Heart right ventricle (tissue), 16 donors: ENCODE results near the gene HDAC1. TPM values are rescaled to one million over a fixed set of nuclear protein-coding genes. Genes with fewer than 3 reads are reported as not detected.
A peak's percentile ranks its signal among the peaks of the same experiment; 100 is the strongest.

ENCODE experiments used
- ATAC-seq, 8 donors: fragments of 200-7000 bp; cut with Tn5 transposase; one replicate each; pipeline ENCODE4 v1.9.1; 2020; ENCODE audit warnings: mild to moderate bottlenecking in 8 of 8, moderate library complexity in 8 of 8, moderate number of reproducible peaks in 1 of 8
- DNase-seq, 2 donors: peaks; one replicate each; pipeline ENCODE4 v3.0.0-alpha.2; 2020
- H3K27ac ChIP-seq, 10 donors: fragments of 200-600 bp; sonication (generic) in 2 of 10; one replicate each; pipeline versions ENCODE4 v1.5.0 to v1.8.0; 2020 to 2022; ENCODE audit warnings: mild to moderate bottlenecking in 3 of 10
- H3K27me3 ChIP-seq, 7 donors: fragments of 200-600 bp; one replicate each; pipeline ENCODE4 v1.8.0; 2021 to 2022; ENCODE audit warnings: mild to moderate bottlenecking in 2 of 7
- H3K36me3 ChIP-seq, 9 donors: fragments of 200-600 bp; sonication (generic) in 1 of 9; one replicate each; pipeline versions ENCODE4 v1.5.0 to v1.8.0; 2020 to 2022; ENCODE audit warnings: mild to moderate bottlenecking in 2 of 9
- H3K4me1 ChIP-seq, 9 donors: fragments of 200-600 bp; sonication (generic) in 1 of 9; one replicate each; pipeline versions ENCODE4 v1.5.0 to v1.8.0; 2020 to 2022; ENCODE audit warnings: mild to moderate bottlenecking in 4 of 9
- H3K4me3 ChIP-seq, 10 donors: fragments of 200-600 bp; sonication (generic) in 2 of 10; one replicate each; pipeline versions ENCODE4 v1.5.0 to v1.8.0; 2020 to 2022; ENCODE audit warnings: mild to moderate bottlenecking in 7 of 10, moderate library complexity in 2 of 10
- H3K9me3 ChIP-seq, 11 donors: fragments of 200-600 bp in 10 of 11; sonication (generic) in 2 of 11; one replicate each; pipeline versions ENCODE4 v1.5.0 to v1.8.0; 2013 to 2022; ENCODE audit warnings: mild to moderate bottlenecking in 2 of 11, control low read depth in 1 of 11, moderate library complexity in 1 of 11
- CTCF ChIP-seq, 9 donors: fragments of 200-600 bp; sonication (generic) in 2 of 9; IDR thresholded peaks; one replicate each; pipeline versions ENCODE4 v1.5.0 to v1.8.0; 2021 to 2022; ENCODE audit warnings: antibody characterized with exemption in 9 of 9, mild to moderate bottlenecking in 5 of 9, moderate library complexity in 1 of 9
- WGBS, 2 donors: extraction: QIAGEN DNeasy Blood & Tissue Kit; methylation state at CpG; one replicate each; pipeline ENCODE4 v1.1.7; 2013; ENCODE audit warnings: inconsistent platforms in 1 of 2; 5-methylcytosine and 5-hydroxymethylcytosine counted together
- intact Hi-C, 10 donors: fragments of 100-400 bp; cut with DNase I; formaldehyde crosslinking; loops; one replicate each; pipeline versions ENCODE4 v1.11.1 to v1.14.2; 2022
- polyA plus RNA-seq, 2 donors: library from polyadenylated mRNA; stranded (reverse); fragments of 200-250 nt; gene quantifications; one replicate each; pipeline ENCODE4 v1.2.3, GENCODE V29; 2013
- total RNA-seq, 10 donors: library from RNA; stranded (reverse); fragmentation: NEBNext Ultra II Directional in 3 of 10; extraction: Animal tissue kit (Norgen Biotek cat#: 25700) in 3 of 10; gene quantifications; one replicate each; pipeline versions ENCODE4 v1.2.1 to v1.2.4, GENCODE V29; 2021 to 2023
- donor health status: Arrhythmogenic right ventricular cardiomyopathy.
- donor health status: ischemic (EF 13 %, LVEDD 7.1; RV severe dilation, severe dysfunction).
- donor health status: healthy with polysubstance abuse.
- donor health status: DM: no; HTN: yes; CAD: no.
- donor health status: DM: no; HTN: no; CAD: no.
- donor health status: ischemic (EF 25% LVEDD 6.9; RV normal size, moderate dysfunction).
- donor health status: ischemic (EF 25% LVEDD 5.7; RV mildly dilated, moderate dysfunction).
- donor health status: healthy.
- donor health status: DM: yes; HTN: yes; CAD: no.
- donor health status: Ischemic cardiomyopathy.
- donor health status: ischemic (EF 35%, LVEDD 5.7; RV mildly dilated, moderate dysfunction).
- donor health status: nonischemic (EF 11% LVEDD 7.7; RV severe dilation, severe dysfunction).
- donor health status: DM: yes; HTN: yes; CAD: no.
- donor health status: PGD.
- donor health status: ischemic (EF 29% LVEDD 5.4; RV normal size, mild dysfunction).
- donor health status: nonischemic (EF 23%, LVEDD 6.1; RV moderate dilation, normal function).

The HDAC1 gene
- total and polyA plus RNA-seq, 12 donors: 27.5 to 43.5 (median 33.0) TPM

DNA sequence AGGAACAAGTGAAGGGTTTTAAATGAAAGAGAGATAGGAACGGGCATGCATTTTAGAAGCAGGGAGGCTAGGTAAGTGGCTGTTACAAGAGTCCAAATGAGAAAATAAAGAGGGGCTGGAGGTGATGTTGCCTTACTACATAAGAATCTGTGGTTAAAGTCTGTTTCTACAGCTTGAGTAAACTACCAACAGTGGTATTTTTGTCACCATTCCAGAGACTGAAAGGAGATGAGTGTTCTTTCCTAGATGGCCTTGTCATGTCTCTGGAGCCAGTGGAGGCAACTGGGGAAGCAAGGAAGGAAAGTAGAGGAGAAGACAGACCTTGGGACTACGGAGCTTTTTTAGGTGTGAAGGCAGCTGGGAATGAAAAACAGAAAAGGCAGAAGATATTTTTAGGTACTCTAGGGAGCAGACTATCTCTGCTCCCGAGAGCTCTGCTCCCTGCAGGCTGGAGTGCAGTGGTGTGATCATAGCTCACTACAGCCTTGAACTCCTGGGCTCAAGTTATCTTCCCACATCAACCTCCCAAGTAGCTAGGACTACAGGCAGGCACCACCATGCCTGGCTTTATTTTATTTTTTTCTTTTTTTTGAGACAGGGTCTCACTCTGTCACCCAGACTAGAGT lies 12.2 kb downstream of the HDAC1 start:
- peaks cover 0 to 10% (median 0%) of the 10 kb centered on the region in 11 donors for H3K9me3 ChIP-seq
- intact Hi-C loops: no loop called here
- ATAC-seq: no peak
- no peak overlapping the region for H3K4me3 ChIP-seq
- DNase-seq: no peak
- no peaks in the 10 kb centered on the region for H3K27me3 ChIP-seq
- 53 to 67% methylated on average over 3 of the region's 3 CpGs for WGBS, 2 donors
- peaks cover 0 to 10% (median 0%) of the 10 kb centered on the region in 9 donors for H3K4me1 ChIP-seq
- H3K27ac ChIP-seq: peak overlapping the region in 2 of 10 donors; percentile 9 to 50
- no peak for TF ChIP-seq CTCF (IDR thresholded peaks at IDR 0.05)
- H3K36me3 ChIP-seq: peaks cover 0 to 62% (median 34%) of the 10 kb centered on the region in 9 donors

- no peak for TF ChIP-seq CTCF (IDR thresholded peaks at IDR 0.05)
- H3K27me3 ChIP-seq: no peaks in the 10 kb centered on the region
- no peak overlapping the region for H3K27ac ChIP-seq
- no peak for ATAC-seq
- WGBS, 2 donors: 97 to 100% methylated on average over 2 of the region's 2 CpGs
- peaks cover 0 to 10% (median 0%) of the 10 kb centered on the region in 9 donors for H3K4me1 ChIP-seq
- peaks cover 0 to 61% (median 34%) of the 10 kb centered on the region in 9 donors for H3K36me3 ChIP-seq
- H3K9me3 ChIP-seq: peaks cover 0 to 10% (median 0%) of the 10 kb centered on the region in 11 donors
- H3K4me3 ChIP-seq: no peak overlapping the region
- intact Hi-C loops: no loop called here
- DNase-seq: no peak
These were observed 13.4 kb downstream of the HDAC1 start for GRCh38 chr1:32305310-32305709.

- WGBS, 2 donors: 82 to 87% methylated on average over 2 of the region's 2 CpGs
- peaks cover 0 to 52% (median 34%) of the 10 kb centered on the region in 9 donors for H3K36me3 ChIP-seq
- DNase-seq (no peak), ATAC-seq (no peak)
- TF ChIP-seq CTCF (IDR thresholded peaks at IDR 0.05): no peak
- H3K27ac ChIP-seq: no peak overlapping the region
- H3K4me3 ChIP-seq: no peak overlapping the region
- no peaks in the 10 kb centered on the region for H3K27me3 ChIP-seq
- peaks cover 0 to 10% (median 0%) of the 10 kb centered on the region in 9 donors for H3K4me1 ChIP-seq
- intact Hi-C loops: no loop called here
- peaks cover 0 to 10% (median 0%) of the 10 kb centered on the region in 11 donors for H3K9me3 ChIP-seq
These were observed 15.4 kb downstream of the HDAC1 start for GRCh38 chr1:32307324-32307723.

DNA sequence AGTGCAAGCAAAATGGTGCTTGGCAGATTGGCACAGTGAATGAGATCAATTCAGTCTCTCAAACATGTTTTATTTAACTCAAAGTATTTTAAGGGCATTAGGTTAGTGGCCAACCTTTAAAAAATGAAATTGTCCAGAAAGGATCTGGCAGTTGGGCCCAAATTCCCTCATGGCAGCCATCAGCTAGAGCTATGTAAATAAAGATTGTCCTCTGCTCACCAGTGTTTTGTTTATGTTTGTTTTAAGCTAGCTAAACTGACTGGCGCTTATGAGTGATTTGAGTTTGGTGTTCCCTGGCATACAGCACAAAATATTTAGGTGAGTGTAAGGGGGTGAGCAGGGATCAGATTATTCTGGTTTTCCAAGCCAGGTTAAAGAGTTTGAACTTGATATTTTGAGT lies 18.1 kb downstream of the HDAC1 start:
- H3K36me3 ChIP-seq: peaks cover 0 to 34% (median 9%) of the 10 kb centered on the region in 9 donors
- H3K27me3 ChIP-seq: no peaks in the 10 kb centered on the region
- peaks cover 0 to 7% (median 0%) of the 10 kb centered on the region in 11 donors for H3K9me3 ChIP-seq
- no peak for DNase-seq
- no peak for ATAC-seq
- H3K27ac ChIP-seq: no peak overlapping the region
- peaks cover 0 to 11% (median 0%) of the 10 kb centered on the region in 9 donors for H3K4me1 ChIP-seq
- TF ChIP-seq CTCF (IDR thresholded peaks at IDR 0.05): no peak
- intact Hi-C loops: loop anchor here in 2 of 10 donors (5.0 to 10.0 kb wide), 2 partner anchors 88 to 95 kb away; partner anchors contain the start of genes EIF3I (in 1 of the 2) and TMEM234 (in 1 of the 2)
- 90 to 94% methylated on average over 1 of the region's 1 CpG for WGBS, 2 donors
- H3K4me3 ChIP-seq: no peak overlapping the region
